GM04504 (cell line): ENCODE measurements around the gene CDH4.

Experiments used
- DNase-seq: peaks from one replicate; pipeline ENCODE4 v3.0.0-alpha.2; 2012; ENCODE audit warnings: low read depth

Gene CDH4

DNA sequence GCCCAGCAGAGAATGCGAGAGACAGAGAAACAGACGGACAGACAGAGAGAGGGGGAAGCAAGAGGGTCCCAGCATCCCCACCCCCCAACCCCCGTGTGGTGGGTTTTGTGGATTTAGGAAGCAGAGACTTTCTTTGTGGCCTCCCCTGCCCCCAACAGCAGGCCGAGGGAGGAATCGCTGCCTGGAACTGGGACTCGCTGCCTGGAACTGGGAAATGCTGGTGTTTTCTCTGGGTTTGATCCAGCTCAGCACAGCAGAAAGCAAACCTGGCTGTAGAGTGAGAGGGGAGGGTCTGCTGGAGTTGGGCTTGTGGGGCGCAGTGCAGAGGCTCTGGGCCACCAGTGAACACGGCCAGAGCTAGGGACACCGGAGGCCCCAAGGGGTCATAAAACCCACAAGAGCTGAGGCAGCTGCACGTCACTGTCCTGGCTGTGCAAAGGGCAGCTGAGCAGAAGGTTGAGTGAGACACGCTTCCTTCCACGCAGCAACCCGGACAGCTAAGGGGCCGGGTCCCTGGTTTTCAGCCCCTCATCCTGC, 631.9 kb downstream of the CDH4 start:
- no peak for DNase-seq

DNA sequence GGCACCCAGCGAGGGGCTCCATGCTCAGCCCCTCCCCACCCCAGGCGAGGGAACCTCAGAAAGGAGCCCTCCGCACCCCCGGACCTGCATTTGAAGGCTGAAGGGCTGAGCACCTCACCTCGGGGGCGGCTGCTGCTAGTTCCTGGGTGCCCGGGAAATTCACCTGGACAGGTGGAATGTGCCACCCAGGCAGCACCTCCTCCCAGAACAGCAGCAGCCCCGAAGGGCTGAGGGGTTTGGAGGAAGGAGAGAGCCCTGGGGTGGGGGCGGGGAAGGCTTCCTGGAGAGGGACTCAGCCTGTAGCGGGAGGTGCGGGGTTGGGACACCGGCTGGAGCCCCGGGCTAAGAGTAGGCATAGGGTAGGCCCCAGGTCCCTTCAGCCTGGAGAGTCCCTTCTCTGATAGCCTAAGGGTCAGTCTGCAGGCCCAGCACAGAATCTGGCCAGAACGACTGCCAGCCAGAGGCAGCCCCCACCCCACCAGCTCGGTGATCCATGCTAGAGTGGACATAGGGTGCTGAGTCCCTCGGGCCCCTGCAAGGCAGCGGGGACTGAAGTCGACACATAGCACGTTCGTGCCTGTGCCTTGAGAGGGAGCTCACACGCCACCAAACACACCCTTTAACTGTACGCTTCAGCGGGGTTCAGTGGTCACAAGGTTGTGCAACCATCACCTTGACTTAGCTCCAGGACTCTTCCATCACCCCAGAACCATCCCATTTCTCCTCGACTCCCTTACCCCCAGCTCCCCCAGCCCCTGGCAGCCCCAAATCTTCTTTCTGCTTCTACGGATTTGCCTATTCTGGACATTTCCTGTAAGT, 632.7 kb downstream of the CDH4 start:
- no peak for DNase-seq

DNA sequence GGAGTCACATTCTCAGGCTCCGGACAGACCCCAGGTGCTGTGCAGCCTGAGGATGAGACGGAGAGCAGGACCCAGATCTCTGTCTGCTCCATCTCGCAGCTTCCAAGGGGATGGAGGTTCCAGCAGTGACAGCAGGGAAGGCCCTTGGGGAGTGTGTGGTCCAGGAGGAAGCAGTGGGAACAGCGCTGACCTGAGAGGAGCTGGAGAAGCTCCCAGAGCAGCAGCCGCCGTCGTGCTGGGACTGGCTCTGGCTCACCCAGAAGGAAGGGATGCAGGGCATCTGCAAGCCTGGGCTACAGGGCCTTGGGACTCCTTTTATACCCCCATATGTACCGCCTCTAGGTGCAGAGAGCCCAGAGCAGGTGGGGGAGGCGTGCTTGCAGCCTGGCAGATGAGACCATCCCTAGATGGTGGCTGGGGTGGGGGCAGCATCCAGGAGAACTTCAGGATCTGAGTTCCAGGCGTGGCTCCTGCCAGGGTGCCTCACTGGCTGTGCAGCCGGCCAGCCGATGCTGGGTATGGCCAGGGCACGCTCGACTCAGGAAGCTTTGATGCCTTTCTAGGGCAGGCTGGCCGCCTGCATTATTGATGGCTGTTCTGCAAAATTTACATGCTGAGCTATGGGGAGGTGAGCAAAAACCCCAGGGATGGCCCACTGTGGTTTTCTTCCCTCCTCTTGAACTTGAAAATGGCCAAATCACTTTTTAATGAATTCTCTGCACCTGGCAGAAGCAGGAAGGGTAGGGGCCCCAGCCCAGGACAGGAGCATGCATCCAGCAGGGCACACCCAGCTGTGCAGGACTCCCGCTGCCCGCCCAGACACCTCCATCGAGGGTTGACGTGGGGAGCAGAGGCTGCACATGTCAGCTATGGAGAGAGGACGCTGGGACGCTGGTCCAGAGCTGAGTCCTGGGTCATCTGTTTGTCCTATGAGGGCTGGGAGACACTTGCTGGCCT, 634.0 kb downstream of the CDH4 start:
- no peak for DNase-seq

DNA sequence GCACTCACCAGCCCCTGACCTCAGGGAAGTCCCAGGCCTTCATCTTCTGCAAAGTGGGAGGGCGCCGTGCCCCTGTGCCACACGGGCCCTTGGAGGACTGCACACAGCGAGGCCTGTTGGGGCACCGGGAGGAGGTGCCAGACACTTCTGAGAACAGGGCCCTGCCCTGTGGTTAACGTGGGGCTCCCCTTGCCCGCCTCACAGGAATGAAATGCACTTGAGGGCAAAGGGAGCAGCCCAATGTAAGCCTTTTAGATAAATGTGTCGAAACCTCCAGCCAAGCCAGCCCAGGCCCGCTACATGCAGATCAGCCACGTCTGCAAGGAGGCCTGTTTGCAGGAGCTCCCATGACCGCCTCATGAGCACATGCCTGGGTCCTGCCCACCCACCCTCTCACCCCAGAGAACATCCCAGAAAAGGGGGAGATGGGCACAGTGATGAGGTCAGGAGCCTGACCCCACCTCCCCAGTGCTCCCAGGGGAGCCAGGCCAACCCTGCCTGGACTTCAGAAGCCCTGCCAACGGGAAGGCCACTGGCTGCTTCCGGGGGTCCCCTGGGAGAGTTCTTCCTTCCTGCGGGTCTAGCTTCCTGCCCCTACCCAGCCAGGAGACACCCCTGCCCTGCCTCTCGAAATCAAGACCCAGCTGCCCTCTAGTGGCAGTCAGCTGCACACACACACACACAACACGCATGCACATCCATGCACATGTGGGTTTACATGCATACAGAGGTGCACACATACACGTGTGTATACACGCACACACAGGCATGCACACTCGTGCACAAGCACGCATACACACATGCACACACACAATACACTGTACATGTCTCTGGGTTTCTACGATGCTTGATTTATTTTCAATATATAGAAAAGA, 634.9 kb downstream of the CDH4 start:
- no peak for DNase-seq

DNA sequence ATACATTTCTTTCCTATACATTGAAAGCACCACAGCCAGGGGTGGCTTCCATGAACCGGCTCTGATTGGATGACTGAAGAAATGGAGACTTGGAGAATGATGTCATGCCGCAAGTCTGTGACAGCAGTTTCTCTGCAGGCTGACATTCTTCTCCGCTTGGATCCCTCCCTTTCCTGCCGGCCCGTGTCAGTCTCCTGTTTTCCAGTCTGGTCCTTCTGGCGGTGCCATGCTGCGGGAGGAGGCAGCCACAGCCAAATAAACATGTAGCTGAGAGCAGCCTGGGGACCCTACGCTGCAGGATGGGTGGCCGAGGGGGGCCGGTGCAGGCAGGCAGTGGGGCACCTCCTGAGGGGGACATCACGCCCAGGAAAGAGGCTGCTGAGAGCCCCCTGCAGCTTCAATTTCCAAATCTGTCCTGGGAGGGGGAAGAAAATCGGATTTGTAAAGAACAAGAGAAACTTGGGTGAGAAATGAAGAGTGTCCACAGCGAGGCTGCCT, 635.6 kb downstream of the CDH4 start:
- no peak for DNase-seq

GRCh38 chr20:61888101-61888865, 636.2 kb downstream of the CDH4 start:
- DNase-seq = no peak

- no peak for DNase-seq
Observed at GRCh38 chr20:61889659-61890058, 637.6 kb downstream of the CDH4 start.

GRCh38 chr20:61890210-61890609, 638.1 kb downstream of the CDH4 start:
- DNase-seq = no peak

DNA sequence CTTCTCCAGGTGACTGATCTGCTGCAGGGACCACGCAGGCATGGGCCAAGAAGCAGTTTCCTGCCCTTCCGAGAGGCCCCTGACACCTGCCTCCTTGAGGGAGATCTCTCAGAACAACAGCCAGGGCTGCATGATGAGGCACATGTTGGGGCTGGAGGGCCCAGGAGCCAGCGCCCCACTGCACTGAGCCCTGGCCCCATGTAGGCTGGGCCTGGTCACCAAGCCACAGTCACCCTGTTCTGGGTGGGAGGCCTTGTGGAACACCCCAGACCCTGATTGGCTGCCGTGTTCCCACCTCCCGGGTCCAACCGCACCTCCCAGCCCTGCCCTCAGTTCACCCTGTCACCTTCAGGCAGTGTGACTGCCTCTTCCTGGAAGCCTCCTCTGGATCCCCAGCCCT, 639.4 kb downstream of the CDH4 start:
- no peak for DNase-seq

GRCh38 chr20:61891916-61892649, 640.0 kb downstream of the CDH4 start:
- DNase-seq = no peak

- no peak for DNase-seq
Observed at GRCh38 chr20:61895016-61895415, 643.0 kb downstream of the CDH4 start.

DNA sequence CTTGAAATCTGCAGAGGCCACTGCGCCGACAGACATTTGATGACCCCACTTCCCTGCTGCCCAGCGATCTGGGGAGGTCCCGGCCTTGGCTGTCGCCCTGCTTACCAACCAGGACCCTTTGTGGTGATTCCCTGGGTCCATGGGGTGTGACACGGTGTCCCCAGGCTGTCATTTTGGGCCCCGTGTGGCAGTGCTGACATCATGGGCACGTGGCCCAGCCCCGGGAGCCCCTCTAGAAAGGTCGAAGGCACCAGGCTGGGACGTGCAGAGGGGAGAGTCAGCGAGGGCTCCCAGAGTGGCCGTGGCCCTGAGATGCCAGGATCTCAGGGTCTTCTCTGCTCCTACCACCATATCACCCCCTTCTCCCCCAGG, 643.6 kb downstream of the CDH4 start:
- DNase-seq = no peak

DNA sequence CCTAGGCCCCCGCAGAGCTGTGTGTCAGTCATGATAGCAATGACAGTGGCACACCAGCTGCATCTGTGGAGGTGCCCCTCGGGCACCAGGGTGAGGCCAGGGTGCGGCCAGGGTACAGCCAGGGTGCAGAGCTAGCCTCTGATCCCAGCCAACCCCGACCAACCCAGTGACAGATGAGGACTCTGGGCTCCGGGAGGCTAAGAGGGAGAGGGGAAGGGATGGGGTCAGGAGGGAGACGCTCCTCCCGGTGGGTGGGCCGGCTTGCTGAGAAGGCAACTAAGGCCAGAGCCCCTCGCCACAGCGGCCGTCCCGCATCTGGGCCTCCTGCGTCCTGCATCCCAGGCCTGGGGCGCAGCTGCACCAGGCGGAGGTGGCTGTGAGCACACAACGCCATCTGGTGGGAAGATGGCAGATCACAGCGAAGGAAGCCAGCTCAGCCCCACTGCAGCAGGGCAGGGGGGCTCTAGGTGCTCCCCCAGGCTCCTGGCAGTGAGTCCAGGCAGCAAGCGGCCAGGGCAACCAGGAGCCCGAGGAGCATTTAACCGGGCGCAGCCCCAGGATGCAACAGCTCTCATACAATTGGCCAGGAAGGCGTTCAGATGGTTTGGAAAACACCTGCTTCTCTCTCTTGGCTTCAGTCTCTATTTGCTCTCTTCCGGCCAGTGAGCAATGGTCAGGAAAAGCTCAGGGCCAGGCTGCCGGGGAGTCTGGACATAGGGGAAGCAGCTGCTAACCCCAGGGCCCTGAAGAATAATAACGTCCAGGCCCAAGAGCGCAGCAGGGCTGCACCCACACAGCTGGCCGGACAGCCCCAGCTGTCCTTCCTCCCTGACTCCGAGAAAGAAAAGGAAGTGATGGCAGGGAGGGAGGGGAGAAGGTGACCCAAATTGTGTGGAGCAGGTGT, 644.2 kb downstream of the CDH4 start:
- no peak for DNase-seq

GRCh38 chr20:61897401-61898295, 645.6 kb downstream of the CDH4 start:
- DNase-seq = no peak

GRCh38 chr20:61898405-61898804, 646.3 kb downstream of the CDH4 start:
- DNase-seq = no peak

DNA sequence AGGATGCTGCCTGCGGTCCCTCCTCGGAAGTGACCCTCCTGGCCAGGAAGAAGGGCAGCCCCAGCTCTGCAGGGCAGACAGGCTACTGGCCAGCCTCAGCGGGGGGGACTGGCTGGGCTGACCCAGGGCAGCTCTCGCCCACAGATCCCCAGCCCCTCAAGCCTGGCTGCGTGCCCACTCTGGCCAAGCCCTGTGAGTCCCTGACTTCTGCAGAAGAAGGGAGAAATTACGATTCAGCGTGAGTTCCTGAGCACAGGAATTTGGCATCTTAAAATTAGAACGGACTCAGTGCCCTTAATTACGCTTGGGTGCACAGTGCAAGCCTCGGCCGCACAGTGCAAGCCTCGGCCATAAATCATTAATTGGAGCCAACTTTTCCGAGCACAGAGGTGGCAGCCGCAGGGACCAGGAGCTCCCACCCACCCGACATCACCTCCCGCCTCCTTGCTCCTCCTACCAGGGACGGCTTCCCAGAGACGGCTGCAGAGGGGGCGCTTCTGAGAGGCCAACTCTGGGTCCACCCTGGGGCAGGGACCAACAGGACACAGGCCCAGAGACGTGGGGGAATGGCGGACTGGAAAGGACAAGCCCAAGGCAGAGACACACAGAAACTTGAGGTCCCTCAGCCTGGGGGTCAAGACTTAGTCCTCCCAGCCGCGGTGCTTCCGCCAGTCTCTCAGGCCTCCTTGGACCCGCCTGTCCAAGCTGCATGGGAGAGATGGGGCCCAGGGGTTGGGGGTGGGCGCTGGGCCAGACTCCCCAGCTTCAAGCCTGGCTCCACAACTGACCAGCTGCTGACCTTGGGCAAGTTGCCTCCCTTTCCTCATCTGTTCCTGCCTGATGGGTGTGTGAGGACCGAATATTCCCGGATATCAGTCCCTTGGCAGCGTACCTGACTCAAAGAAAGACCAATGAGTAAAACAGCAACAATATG, 648.2 kb downstream of the CDH4 start:
- DNase-seq = no peak

DNA sequence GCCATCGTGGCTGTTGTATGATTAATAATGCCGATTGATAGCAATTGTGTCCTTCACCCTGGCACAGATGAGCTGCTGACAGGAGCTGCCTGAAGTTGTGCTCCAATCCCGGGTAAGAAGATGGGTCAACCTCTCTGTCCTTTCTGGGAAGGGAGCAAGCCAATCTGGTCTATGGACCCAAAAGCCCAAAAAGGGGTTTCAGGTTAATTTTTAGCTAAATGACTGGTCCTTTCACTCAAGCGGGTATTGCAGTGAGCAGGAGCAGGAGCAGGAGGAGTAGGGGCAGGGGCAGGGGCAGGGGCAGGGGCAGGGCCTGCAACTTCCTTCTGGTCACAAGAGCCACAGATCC, 648.9 kb downstream of the CDH4 start:
- DNase-seq = no peak
